BLaER1 treated with 17β-estradiol and CSF1 and Interleukin-3, amounts not matched to agents 10 nM and 100 nM (cell line): ENCODE data around the gene PKMYT1.

ENCODE experiments used
- H3K27ac ChIP-seq, 11 experiments: shearing (Covaris generic); formaldehyde crosslinking; 2 replicates each; pipeline ENCODE4 v1.8.1; 2022
- H3K27me3 ChIP-seq, 11 experiments: shearing (Covaris generic); formaldehyde crosslinking; 2 replicates each; pipeline ENCODE4 v1.8.1; 2022
- H3K36me3 ChIP-seq, 11 experiments: shearing (Covaris generic); formaldehyde crosslinking; 2 replicates each; pipeline ENCODE4 v1.8.1; 2022
- H3K4me1 ChIP-seq, 10 experiments: shearing (Covaris generic); formaldehyde crosslinking; 2 replicates each; pipeline ENCODE4 v1.8.1; 2022
- H3K4me2 ChIP-seq, 11 experiments: shearing (Covaris generic); formaldehyde crosslinking; 2 replicates each; pipeline ENCODE4 v1.8.1; 2022
- H3K4me3 ChIP-seq, 10 experiments: shearing (Covaris generic); formaldehyde crosslinking; 2 replicates each; pipeline ENCODE4 v1.8.1; 2022
- H3K9ac ChIP-seq, 11 experiments: shearing (Covaris generic); formaldehyde crosslinking; 2 replicates each; pipeline ENCODE4 v1.8.1; 2022
- H3K9me3 ChIP-seq, 11 experiments: shearing (Covaris generic); formaldehyde crosslinking; replicated peaks in 1 of 11; 2 replicates each; pipeline ENCODE4 v1.8.1; 2022
- H4K20me1 ChIP-seq, 11 experiments: shearing (Covaris generic); formaldehyde crosslinking; 2 replicates each; pipeline ENCODE4 v1.8.1; 2022
- Cebpa-rat ChIP-seq, 11 experiments: shearing (Covaris generic); IDR thresholded peaks; 2 replicates each; pipeline ENCODE4 v1.8.1; 2022

Gene PKMYT1

DNA sequence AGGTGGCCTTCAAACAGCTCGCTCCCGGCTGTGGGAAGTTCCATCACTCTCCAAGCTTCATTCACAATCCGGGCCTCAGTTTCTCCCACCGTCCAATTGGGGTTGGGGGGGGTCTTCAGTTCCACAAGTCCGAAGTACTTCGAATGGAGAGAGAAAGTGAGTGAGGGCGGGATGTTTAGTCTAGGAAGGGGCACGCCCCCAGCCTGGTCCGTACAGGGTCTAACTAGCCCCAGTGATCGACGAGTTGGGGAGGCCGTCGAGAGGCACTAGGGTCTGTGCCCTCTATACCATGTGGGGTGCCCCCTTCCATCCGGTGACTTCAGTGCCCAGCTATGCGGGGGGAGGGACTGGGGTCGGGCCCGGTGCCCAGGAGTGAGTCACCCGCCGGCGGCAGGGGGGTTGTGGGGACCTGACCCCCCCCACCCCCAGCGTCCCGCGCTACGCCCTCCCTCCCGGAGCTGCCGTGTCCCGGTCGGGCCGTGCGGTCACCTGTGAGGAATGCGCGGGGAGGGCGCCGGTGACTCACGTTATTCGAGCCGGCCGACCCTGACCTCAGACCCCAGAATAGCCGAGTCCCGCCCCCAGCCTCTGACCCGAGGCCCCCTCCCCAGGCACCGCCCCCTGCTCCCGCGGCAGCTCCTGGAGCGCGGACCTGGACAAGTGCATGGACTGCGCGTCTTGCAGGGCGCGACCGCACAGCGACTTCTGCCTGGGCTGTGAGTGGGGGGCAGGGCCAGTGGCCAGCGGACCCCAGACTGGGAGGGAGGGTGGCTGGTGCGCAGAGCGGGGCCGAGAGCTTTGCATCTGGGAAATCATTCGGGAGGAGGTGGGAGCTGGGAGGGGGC lies 40.6 kb upstream of the PKMYT1 start:
- Histone ChIP-seq H3K4me1 (peaks cover 49 to 68% (median 63%) of the 10 kb centered on the region in 10 experiments), H3K4me2 (peak overlapping the region; percentile 95 to 100 (median 99)), H3K27me3 (peaks cover 4 to 40% (median 33%) of the 10 kb centered on the region in 11 experiments; a peak in 15 of 22 replicates), H3K4me3 (peak overlapping the region; percentile 58 to 82 (median 72)), H3K36me3 (peaks cover 4 to 10% (median 5%) of the 10 kb centered on the region in 11 experiments; a peak in 21 of 22 replicates), H3K9me3 (no peaks in the 10 kb centered on the region), H3K9ac (peak overlapping the region; percentile 33 to 96 (median 81); a peak in 21 of 22 replicates), H4K20me1 (peaks cover 0 to 51% (median 47%) of the 10 kb centered on the region in 11 experiments; a peak in 19 of 22 replicates), H3K27ac (peak overlapping the region in 10 of 11 experiments; percentile 28 to 96 (median 67); a peak in 18 of 22 replicates)
- no peak for TF ChIP-seq Cebpa-rat (IDR thresholded peaks at IDR 0.05)

DNA sequence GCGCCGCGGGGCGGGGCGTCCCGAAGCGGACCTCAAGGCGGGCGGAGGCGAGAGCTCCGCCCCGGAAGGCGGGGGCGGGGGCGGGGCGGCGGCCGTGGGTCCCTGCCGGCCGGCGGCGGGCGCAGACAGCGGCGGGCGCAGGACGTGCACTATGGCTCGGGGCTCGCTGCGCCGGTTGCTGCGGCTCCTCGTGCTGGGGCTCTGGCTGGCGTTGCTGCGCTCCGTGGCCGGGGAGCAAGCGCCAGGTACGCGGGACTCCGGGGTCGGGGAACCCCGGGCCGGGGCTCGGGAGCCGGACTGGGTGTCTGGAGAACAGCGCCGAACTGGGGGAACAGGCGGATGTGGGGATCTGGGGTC lies 40.0 kb upstream of the PKMYT1 start, which contains the start of gene TNFRSF12A:
TNFRSF12A (plus strand) TSS at position 122 of the 357 bp plus-strand sequence; CDS start at position 152, 30 bp downstream.
- TF ChIP-seq Cebpa-rat (IDR thresholded peaks at IDR 0.05) = no peak
- Histone ChIP-seq H4K20me1 (peaks cover 0 to 45% (median 41%) of the 10 kb centered on the region in 11 experiments; a peak in 19 of 22 replicates), H3K9ac (peak within 1 kb of the TSS; percentile 33 to 96 (median 81); a peak in 21 of 22 replicates), H3K4me3 (peak within 1 kb of the TSS; percentile 58 to 82 (median 72)), H3K27ac (peak within 1 kb of the TSS in 10 of 11 experiments; percentile 28 to 96 (median 67); a peak in 18 of 22 replicates), H3K4me1 (peaks cover 44 to 62% (median 59%) of the 10 kb centered on the region in 10 experiments), H3K36me3 (peaks cover 0 to 3% (median 0%) of the 10 kb centered on the region in 11 experiments; a peak in 4 of 22 replicates), H3K9me3 (no peaks in the 10 kb centered on the region), H3K27me3 (peaks cover 4 to 44% (median 34%) of the 10 kb centered on the region in 11 experiments; a peak in 15 of 22 replicates), H3K4me2 (peak within 1 kb of the TSS; percentile 95 to 100 (median 99))

DNA sequence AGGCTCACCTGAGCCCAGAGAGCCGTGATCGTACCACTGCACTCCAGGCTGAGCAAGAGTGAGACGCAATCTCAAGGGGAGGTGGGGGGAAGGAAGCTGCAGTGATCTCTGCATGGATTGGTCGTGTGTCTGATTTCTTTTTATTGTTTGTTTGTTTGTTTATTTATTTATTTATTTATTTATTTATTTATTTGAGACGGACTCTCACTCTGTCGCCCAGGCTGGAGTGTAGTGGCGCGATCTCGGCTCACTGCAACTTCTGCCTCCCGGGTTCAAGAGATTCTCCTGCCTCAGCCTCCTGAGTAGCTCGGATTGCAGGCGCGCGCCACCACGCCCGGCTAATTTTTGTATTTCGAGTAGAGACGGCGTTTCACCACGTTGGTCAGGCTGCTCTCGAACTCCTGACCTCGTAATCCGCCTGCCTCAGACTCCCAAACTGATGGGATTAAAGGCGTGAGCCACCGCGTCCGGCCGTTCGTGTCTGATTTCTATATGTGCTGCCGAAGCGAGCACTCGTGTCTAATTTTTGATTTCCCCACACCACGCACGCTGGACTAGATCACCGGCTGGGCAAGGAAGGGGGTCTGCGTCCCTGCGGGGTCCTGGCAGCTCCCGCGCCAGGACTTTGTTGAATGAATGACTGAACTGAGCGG lies 39.5 kb upstream of the PKMYT1 start:
- Histone ChIP-seq H3K9ac (peak overlapping the region in 10 of 11 experiments; percentile 33 to 95 (median 78); a peak in 17 of 22 replicates), H3K4me2 (peak overlapping the region; percentile 95 to 100 (median 99)), H3K36me3 (no peaks in the 10 kb centered on the region), H3K4me1 (peaks cover 39 to 57% (median 54%) of the 10 kb centered on the region in 10 experiments), H3K27ac (peak overlapping the region in 1 of 11 experiments; percentile 14; a peak in 3 of 22 replicates), H3K4me3 (peak overlapping the region; percentile 58 to 82 (median 72)), H3K27me3 (peaks cover 4 to 49% (median 39%) of the 10 kb centered on the region in 11 experiments; a peak in 17 of 22 replicates), H4K20me1 (peaks cover 0 to 40% (median 35%) of the 10 kb centered on the region in 11 experiments; a peak in 19 of 22 replicates), H3K9me3 (no peaks in the 10 kb centered on the region)
- no peak for TF ChIP-seq Cebpa-rat (IDR thresholded peaks at IDR 0.05)

GRCh38 chr16:3017794-3018506 lies 37.7 kb upstream of the PKMYT1 start, which contains the start of gene CLDN6:
Gene CLDN6, minus strand, starts transcription at chr16:3018183. Its CDS starts 2,162 bp downstream, at chr16:3016021.
- no peak within 1 kb of the TSS for H3K9ac ChIP-seq
- H3K4me3 ChIP-seq = no peak within 1 kb of the TSS
- H3K4me2 ChIP-seq = peak within 1 kb of the TSS in 8 of 11 experiments; percentile 14 to 97 (median 36); a peak in 8 of 22 replicates
- no peaks in the 10 kb centered on the region for H3K9me3 ChIP-seq
- TF ChIP-seq Cebpa-rat (IDR thresholded peaks at IDR 0.05) = no peak
- H4K20me1 ChIP-seq = peaks cover 0 to 38% (median 26%) of the 10 kb centered on the region in 11 experiments; a peak in 19 of 22 replicates
- H3K36me3 ChIP-seq = no peaks in the 10 kb centered on the region
- peaks cover 27 to 47% (median 44%) of the 10 kb centered on the region in 10 experiments for H3K4me1 ChIP-seq
- peaks cover 20 to 66% (median 56%) of the 10 kb centered on the region in 11 experiments for H3K27me3 ChIP-seq
- no peak within 1 kb of the TSS for H3K27ac ChIP-seq

DNA sequence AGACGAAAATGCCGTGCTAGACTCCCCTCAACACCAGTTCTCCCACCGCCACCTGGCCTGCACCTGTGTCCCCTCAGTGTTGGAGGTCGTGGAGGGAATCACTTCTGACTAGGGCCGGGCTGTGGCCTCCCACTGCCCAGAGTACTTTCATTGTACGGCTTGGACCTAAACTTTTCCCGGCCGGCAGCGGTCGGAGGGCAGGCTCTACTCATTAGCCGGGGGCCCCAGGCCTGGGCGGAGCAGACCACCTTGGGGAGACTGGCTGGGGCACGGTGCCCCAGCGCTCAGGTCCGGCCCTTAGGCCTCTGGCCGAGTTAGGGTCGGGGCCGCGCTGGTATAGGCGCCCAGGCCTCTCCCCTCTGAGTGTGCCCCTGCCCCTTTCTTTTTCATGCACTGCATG lies 37.1 kb upstream of the PKMYT1 start:
- Histone ChIP-seq H4K20me1 (peaks cover 0 to 34% (median 20%) of the 10 kb centered on the region in 11 experiments; a peak in 19 of 22 replicates), H3K36me3 (no peaks in the 10 kb centered on the region), H3K27me3 (peaks cover 26 to 72% (median 62%) of the 10 kb centered on the region in 11 experiments), H3K4me3 (no peak overlapping the region), H3K4me2 (no peak overlapping the region), H3K4me1 (peaks cover 21 to 47% (median 44%) of the 10 kb centered on the region in 10 experiments), H3K27ac (no peak overlapping the region), H3K9me3 (no peaks in the 10 kb centered on the region), H3K9ac (no peak overlapping the region)
- no peak for TF ChIP-seq Cebpa-rat (IDR thresholded peaks at IDR 0.05)

- Histone ChIP-seq H3K27ac (no peak overlapping the region), H3K27me3 (peaks cover 40 to 82% (median 67%) of the 10 kb centered on the region in 11 experiments), H3K4me1 (peaks cover 9 to 41% (median 35%) of the 10 kb centered on the region in 10 experiments), H3K36me3 (no peaks in the 10 kb centered on the region), H3K9me3 (no peaks in the 10 kb centered on the region), H3K4me3 (no peak overlapping the region), H3K4me2 (no peak overlapping the region), H4K20me1 (peaks cover 0 to 21% (median 7%) of the 10 kb centered on the region in 11 experiments; a peak in 14 of 22 replicates), H3K9ac (no peak overlapping the region)
- TF ChIP-seq Cebpa-rat (IDR thresholded peaks at IDR 0.05) = no peak
Measured at GRCh38 chr16:3015865-3016521, 35.7 kb upstream of the PKMYT1 start.

- Histone ChIP-seq H3K4me1 (peaks cover 8 to 32% (median 27%) of the 10 kb centered on the region in 10 experiments), H3K36me3 (no peaks in the 10 kb centered on the region), H4K20me1 (peaks cover 0 to 15% (median 0%) of the 10 kb centered on the region in 11 experiments; a peak in 5 of 22 replicates), H3K27ac (no peak overlapping the region), H3K4me2 (no peak overlapping the region), H3K27me3 (peaks cover 45 to 83% (median 64%) of the 10 kb centered on the region in 11 experiments), H3K4me3 (no peak overlapping the region), H3K9ac (no peak overlapping the region), H3K9me3 (no peaks in the 10 kb centered on the region)
- TF ChIP-seq Cebpa-rat (IDR thresholded peaks at IDR 0.05) = no peak
Measured at GRCh38 chr16:3014971-3015370, 34.7 kb upstream of the PKMYT1 start.
